AG09319 (cell line): ENCODE data around the gene SATB2.

Source experiments
- DNase-seq: peaks from one replicate; pipeline ENCODE4 v3.0.0-alpha.2; 2010; ENCODE audit warnings: low read depth; ENCODE audit errors: extremely low read depth
- TF ChIP-seq, protein P1 (sequence below): IDR thresholded peaks from 2 replicates; pipeline ENCODE4 v1.5.1; 2011; ENCODE audit warnings: low read depth, mild to moderate bottlenecking, inconsistent platforms, low read length, moderate library complexity

Gene SATB2

DNA sequence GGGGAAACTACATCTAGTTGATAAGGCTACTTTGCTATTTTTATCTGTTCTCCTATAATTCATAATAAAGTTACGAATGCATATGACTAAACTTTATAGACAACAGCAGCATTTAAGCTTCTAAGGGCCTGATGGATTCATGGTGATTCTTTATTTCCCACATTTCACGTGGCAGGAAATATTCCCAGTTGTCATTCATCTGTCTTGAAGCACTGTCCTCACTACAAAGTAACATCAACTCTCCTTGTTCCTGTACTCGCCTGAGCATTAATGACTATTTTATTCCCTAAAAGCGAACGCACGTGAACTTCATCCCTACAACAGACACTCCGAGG is 2.6 kb downstream of the SATB2 start:
- TF ChIP-seq, protein P1, sequence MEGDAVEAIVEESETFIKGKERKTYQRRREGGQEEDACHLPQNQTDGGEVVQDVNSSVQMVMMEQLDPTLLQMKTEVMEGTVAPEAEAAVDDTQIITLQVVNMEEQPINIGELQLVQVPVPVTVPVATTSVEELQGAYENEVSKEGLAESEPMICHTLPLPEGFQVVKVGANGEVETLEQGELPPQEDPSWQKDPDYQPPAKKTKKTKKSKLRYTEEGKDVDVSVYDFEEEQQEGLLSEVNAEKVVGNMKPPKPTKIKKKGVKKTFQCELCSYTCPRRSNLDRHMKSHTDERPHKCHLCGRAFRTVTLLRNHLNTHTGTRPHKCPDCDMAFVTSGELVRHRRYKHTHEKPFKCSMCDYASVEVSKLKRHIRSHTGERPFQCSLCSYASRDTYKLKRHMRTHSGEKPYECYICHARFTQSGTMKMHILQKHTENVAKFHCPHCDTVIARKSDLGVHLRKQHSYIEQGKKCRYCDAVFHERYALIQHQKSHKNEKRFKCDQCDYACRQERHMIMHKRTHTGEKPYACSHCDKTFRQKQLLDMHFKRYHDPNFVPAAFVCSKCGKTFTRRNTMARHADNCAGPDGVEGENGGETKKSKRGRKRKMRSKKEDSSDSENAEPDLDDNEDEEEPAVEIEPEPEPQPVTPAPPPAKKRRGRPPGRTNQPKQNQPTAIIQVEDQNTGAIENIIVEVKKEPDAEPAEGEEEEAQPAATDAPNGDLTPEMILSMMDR, result no peak
- DNase-seq, result no peak

DNA sequence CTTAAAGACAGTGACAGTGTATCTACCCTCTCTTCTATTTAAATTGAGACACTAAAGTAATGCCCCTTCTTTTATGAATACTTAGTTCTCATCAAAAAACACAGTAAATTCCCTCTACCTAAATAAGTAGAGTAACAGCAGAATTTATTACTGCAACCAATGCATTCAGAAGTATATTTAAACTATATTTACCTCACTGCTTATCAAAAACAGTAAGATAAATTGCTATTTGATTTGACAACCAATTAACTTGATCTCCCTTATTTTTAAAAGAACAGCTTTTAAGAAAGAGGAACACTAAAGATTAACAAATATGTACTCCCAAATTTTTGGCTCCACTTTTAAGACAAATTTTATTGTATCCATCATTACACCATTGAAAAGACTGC is 4.8 kb downstream of the SATB2 start:
- TF ChIP-seq, protein P1, result no peak
- no peak for DNase-seq

DNA sequence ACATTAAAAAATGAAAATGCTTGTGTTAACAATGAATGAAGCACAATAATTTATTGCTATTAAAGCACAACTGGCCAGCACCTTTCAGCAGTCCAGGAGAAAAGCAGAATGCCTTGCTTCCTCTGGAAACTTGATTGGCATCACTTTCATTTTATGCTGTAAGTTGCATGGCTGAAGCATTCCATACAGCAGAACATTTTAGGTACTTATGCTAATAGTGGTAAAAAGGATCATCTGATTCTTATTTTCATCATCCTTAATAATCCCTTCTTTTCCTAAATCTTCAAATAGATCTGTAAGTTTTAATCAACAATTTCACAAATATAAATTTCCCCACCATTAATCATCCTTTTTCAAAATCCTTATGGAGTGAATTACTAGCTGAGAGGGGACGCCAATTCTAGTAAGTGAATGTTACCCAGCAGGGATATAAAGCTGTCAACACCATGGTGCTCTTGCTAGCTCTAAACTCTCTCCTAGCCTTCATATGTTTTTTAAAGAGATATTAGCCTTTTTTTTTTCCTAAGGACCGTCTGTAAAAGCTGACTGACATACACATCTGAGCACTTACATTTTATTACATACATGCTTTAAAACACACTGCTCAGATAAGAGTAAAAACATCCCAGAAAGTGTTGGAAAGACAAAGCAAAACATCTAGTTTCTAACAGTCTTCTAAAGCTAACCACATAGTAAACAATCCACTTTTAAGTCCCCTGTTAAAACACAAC is 5.3 kb downstream of the SATB2 start:
- TF ChIP-seq, protein P1, result no peak

DNA sequence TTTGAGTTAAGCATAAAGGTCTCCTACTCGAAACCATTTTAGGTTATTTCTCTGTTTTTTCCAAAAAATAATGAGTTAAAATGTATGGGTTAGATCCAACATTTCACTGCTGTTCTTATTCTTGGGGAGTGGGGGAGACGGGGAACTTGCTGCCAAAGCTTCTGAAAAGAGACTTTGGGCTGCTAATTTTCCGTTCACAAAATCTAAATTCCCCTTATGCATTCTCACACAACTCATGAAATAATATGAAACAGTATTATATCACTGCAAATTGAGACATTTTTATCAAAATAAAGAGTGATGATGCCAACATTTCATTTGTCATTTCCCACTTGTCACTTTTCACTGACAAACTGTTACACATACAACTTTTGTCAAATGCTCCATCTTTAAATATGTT is 7.8 kb downstream of the SATB2 start:
- TF ChIP-seq, protein P1, result no peak
- DNase-seq, result no peak

More for the DNA sequence above, 5.3 kb downstream of the SATB2 start:
- no peak for DNase-seq

DNA sequence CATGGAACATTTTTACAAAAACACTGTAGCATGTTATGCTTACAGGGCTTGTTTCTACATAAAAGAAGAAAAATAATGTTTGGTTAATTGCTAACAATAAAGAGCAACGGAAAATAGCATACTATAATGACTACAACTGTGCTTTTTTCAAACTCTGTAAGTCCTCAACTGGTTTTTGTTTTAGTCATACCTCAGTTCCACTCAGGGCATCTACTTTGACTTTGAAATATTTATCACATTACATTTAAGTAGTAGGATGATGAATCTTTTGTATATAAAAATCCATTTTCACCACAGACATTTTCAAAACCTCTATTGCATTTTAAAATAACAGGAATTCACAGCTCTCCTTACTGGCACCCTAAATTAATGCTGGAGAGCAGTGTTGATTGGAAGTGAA is 8.3 kb downstream of the SATB2 start:
- TF ChIP-seq, protein P1, result no peak
- DNase-seq, result no peak

DNA sequence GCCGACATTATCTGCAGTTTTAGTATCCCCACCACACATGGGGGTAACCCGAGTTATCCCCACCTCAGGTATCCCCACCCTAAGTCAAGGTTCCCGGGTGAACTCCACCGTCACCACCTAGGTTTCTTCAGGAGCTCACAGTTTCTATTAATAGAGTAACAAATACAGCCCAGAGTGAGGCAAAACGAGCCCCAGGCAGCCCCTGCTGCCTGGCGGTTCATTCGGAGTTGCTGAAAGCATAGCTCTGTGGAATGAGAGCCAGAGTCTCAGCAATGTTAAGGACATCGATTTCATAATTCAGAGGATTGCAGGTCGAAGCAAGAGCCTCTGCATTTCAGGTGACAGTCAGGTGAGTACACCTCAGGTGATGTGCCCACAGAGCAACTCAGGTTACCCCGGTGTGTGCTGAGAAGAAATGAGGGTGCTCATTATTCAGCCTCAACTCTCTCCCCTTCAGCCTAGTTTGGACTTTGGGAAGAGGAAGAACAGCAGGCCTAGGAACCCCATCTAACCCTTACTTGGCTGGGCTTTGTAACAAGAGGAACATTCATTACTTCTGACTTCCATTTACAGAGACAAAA is 10.7 kb downstream of the SATB2 start:
- DNase-seq, result no peak
- TF ChIP-seq, protein P1, result no peak

DNA sequence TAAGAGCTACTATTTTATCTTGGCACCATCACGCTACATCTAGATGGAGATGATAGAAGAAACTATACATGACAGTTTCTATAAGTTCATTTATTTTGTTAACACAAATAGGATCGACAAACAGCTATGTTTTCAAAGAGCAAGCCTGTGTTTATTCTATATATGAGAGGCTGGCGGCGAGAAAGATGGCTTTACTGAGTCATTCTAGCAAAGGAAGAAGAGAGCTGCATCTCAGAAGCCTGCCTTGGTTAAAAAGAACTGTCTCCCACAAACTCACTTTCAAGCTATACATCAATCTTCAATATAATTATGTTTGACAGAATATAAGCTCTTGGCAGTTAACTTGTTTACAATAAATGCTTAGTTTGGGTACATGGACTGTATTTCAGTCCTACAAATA is 13.0 kb downstream of the SATB2 start:
- TF ChIP-seq, protein P1, result no peak
- no peak for DNase-seq
